Endothelial cell of umbilical vein (primary cell): ENCODE data around the gene TBC1D24. TPM values are rescaled to one million over a fixed set of nuclear protein-coding genes. Genes with fewer than 3 reads are reported as not detected.

Experiments
- BruUV-seq: library from RNA; stranded (reverse); fragments of 400-500 nt; replicated peaks from 2 replicates; lab custom pipeline; 2021; lab: Mats Ljungman, UMichigan
- CTCF ChIA-PET: fragments of 300-600, 350-600 bp; sonication (Branson Sonifier 250); formaldehyde crosslinking; loops from one replicate; lab custom pipeline; 2021; ENCODE audit warnings: antibody characterized with exemption, inconsistent platforms; lab: Charles Lee
- POLR2A ChIA-PET: fragments of 300-600, 350-600 bp; sonication (Branson Sonifier 250); formaldehyde crosslinking; loops from one replicate; lab custom pipeline; 2021; ENCODE audit warnings: antibody characterized with exemption, inconsistent platforms; lab: Charles Lee
- DNase-seq: peaks from one replicate; pipeline ENCODE4 v3.0.0-alpha.2; 2011; ENCODE audit warnings: low read depth, low spot score
- FAIRE-seq: peaks from 2 replicates; lab custom pipeline; 2011; peaks lifted over from hg19 to GRCh38; lab: Jason Lieb, UNC
- H2AFZ ChIP-seq: 2 replicates; pipeline ENCODE4 v1.6.0; 2012; ENCODE audit warnings: low read depth, low read length, control low read depth, inconsistent platforms
- H3K27ac ChIP-seq: 2 replicates; pipeline ENCODE4 v1.5.1; 2011; ENCODE audit warnings: low read depth, mild to moderate bottlenecking, control low read depth, low read length, moderate library complexity; ENCODE audit not compliant: insufficient read depth
- H3K27me3 ChIP-seq, 2 experiments: 2 replicates each; pipeline versions ENCODE4 v1.6.0 to v1.6.1; 2011; ENCODE audit warnings: low read length in 2 of 2, mixed read lengths in 1 of 2; ENCODE audit not compliant: control insufficient read depth in 2 of 2, insufficient read depth in 2 of 2
- H3K36me3 ChIP-seq, 2 experiments: 2 replicates in 1 of 2; 3 replicates in 1 of 2; pipeline ENCODE4 v1.5.1; 2011; ENCODE audit warnings: low read length in 2 of 2, mild to moderate bottlenecking in 1 of 2, moderate library complexity in 1 of 2; ENCODE audit not compliant: control insufficient read depth in 2 of 2, insufficient read depth in 2 of 2; ENCODE audit errors: extremely low read depth in 1 of 2
- H3K4me1 ChIP-seq: 3 replicates; pipeline ENCODE4 v1.5.1; 2011; ENCODE audit warnings: mild to moderate bottlenecking, low read length; ENCODE audit not compliant: control insufficient read depth, insufficient read depth; ENCODE audit errors: extremely low read depth
- H3K4me2 ChIP-seq: 2 replicates; pipeline ENCODE4 v1.6.1; 2011; ENCODE audit warnings: low read length, control low read depth, mixed read lengths; ENCODE audit not compliant: insufficient read depth
- H3K4me3 ChIP-seq, 3 experiments: fragments of 200-600 bp in 1 of 3; sonication (generic), shearing (Covaris generic) in 1 of 3; replicated peaks in 1 of 3; 2 replicates each; pipeline ENCODE4 v1.5.1; 2011 to 2016; ENCODE audit warnings: control low read depth in 3 of 3, low read length in 3 of 3, mild to moderate bottlenecking in 2 of 3, inconsistent platforms in 1 of 3, low read depth in 1 of 3, moderate library complexity in 1 of 3; ENCODE audit not compliant: insufficient read depth in 1 of 3
- H3K79me2 ChIP-seq: 2 replicates; pipeline ENCODE4 v1.6.0; 2012; ENCODE audit warnings: low read length, inconsistent platforms; ENCODE audit not compliant: control insufficient read depth, insufficient read depth
- H3K9ac ChIP-seq: replicated peaks from 2 replicates; pipeline ENCODE3; 2011; ENCODE audit warnings: low read length, control low read depth; ENCODE audit not compliant: insufficient read depth; ENCODE audit errors: extremely low read depth
- H3K9me1 ChIP-seq: replicated peaks from 3 replicates; pipeline ENCODE4 v1.6.0; 2011; ENCODE audit warnings: mild to moderate bottlenecking, low read length; ENCODE audit not compliant: control insufficient read depth, insufficient read depth; ENCODE audit errors: extremely low read depth
- H3K9me3 ChIP-seq: replicated peaks from 2 replicates; pipeline ENCODE4 v1.5.1; 2012; ENCODE audit warnings: low read length, inconsistent platforms; ENCODE audit not compliant: control insufficient read depth, insufficient read depth
- H4K20me1 ChIP-seq: replicated peaks from 2 replicates; pipeline ENCODE3; 2011; ENCODE audit warnings: mild to moderate bottlenecking, low read length; ENCODE audit not compliant: control insufficient read depth, insufficient read depth; ENCODE audit errors: extremely low read depth
- CTCF ChIP-seq, 2 donors: IDR thresholded peaks; 1 replicate in 1 of 2; 2 replicates in 1 of 2; pipeline ENCODE4 v1.5.1; 2011; ENCODE audit warnings: low read length in 2 of 2, mild to moderate bottlenecking in 2 of 2, moderate library complexity in 2 of 2, control low read depth in 1 of 2, inconsistent platforms in 1 of 2, low read depth in 1 of 2; ENCODE audit not compliant: insufficient read depth in 1 of 2; ENCODE audit errors: extremely low read depth in 1 of 2
- EZH2 ChIP-seq: IDR thresholded peaks from 2 replicates; pipeline ENCODE4 v1.6.1; 2012; ENCODE audit warnings: borderline replicate concordance, low read depth, mild to moderate bottlenecking, moderate library complexity, low read length, inconsistent platforms; ENCODE audit not compliant: severe bottlenecking
- FOS ChIP-seq: IDR thresholded peaks from 2 replicates; pipeline ENCODE4 v1.6.1; 2011; ENCODE audit warnings: mild to moderate bottlenecking, low read length, moderate library complexity, borderline replicate concordance; ENCODE audit not compliant: insufficient read depth
- GATA2 ChIP-seq: IDR thresholded peaks from 2 replicates; pipeline ENCODE4 v1.7.0; 2011; ENCODE audit warnings: low read depth, mild to moderate bottlenecking, moderate library complexity, mixed read lengths, low read length; ENCODE audit not compliant: insufficient read length, insufficient read depth
- MYC ChIP-seq: IDR thresholded peaks from one replicate; pipeline ENCODE4 v1.6.1; 2011; ENCODE audit warnings: mild to moderate bottlenecking, low read depth, low read length
- POLR2A ChIP-seq: IDR thresholded peaks from 2 replicates; pipeline ENCODE4 v1.6.1; 2012; ENCODE audit warnings: low read depth, mild to moderate bottlenecking, control low read depth, low read length
- POLR2AphosphoS5 ChIP-seq: IDR thresholded peaks from 2 replicates; pipeline ENCODE4 v1.6.1; 2012; ENCODE audit warnings: low read depth, mild to moderate bottlenecking, control low read depth, low read length, moderate library complexity; ENCODE audit not compliant: insufficient read depth
- dilution Hi-C: fragments of 300-500 bp; cut with MboI; formaldehyde crosslinking; loops from one replicate; pipeline ENCODE4 v1.15.0; 2019; ENCODE audit warnings: low sequenced_read_pairs; ENCODE audit not compliant: extremely low pct_ligation_motif_present
- intact Hi-C: fragments of 100-400 bp; cut with micrococcal nuclease; formaldehyde crosslinking; loops from one replicate; pipeline ENCODE4 v1.10.0; 2022
- polyA plus RNA-seq, 4 experiments: library from polyadenylated mRNA; depleted of rRNA in 3 of 4; stranded (reverse) in 3 of 4; unstranded in 1 of 4; fragments of >200 nt; gene quantifications; 2 replicates each; pipeline versions ENCODE4 v1.2.1 to v1.2.3, GENCODE V29; 2011 to 2012; ENCODE audit warnings: missing spikeins in 1 of 4
- total RNA-seq: library from RNA; stranded (reverse); gene quantifications from 2 replicates; pipeline ENCODE4 v1.2.3, GENCODE V29; 2021

TBC1D24 gene
- total and polyA plus RNA-seq, 2 donors (not counting 3 experiments of a cell fraction or from before 2014, with no cell fraction given): 8.1 to 22.8 TPM

- POLR2A ChIA-PET: no interaction called here
- peaks cover 24 to 41% of the 10 kb centered on the region in 2 experiments for H3K36me3 ChIP-seq
Measured at GRCh38 chr16:2451851-2452320, 23.0 kb upstream of the TBC1D24 start.

More at GRCh38 chr16:2451851-2452320, 23.0 kb upstream of the TBC1D24 start:
- no peaks in the 10 kb centered on the region for H3K27me3 ChIP-seq
- no peak overlapping the region for H3K9ac ChIP-seq
- no peaks in the 10 kb centered on the region for H4K20me1 ChIP-seq
- CTCF ChIA-PET: interaction anchor here (1.7 kb wide), 1 partner anchor 49 kb away, joined by 6 read pairs; no protein-coding TSS in a partner anchor
- H3K4me1 ChIP-seq: no peaks in the 10 kb centered on the region
- no peak for TF ChIP-seq GATA2
- TF ChIP-seq FOS: no peak
- no peak for TF ChIP-seq POLR2AphosphoS5
- no peak for TF ChIP-seq POLR2A
- no peak for TF ChIP-seq CTCF (IDR thresholded peaks at IDR 0.05; ENCODE audit: extremely low read depth in 1 of 2, insufficient read depth in 1 of 2, low read depth in 1 of 2, low read length in 2 of 2)
- no peak for TF ChIP-seq MYC
- no peak for TF ChIP-seq EZH2
- H2AFZ ChIP-seq: no peak overlapping the region
- BruUV-seq: no TSS peak
- no peaks in the 10 kb centered on the region for H3K9me1 ChIP-seq
- no peaks in the 10 kb centered on the region for H3K9me3 ChIP-seq
- H3K4me3 ChIP-seq: no peak overlapping the region
- dilution Hi-C loops: no loop called here
- peaks cover 1% of the 10 kb centered on the region for H3K79me2 ChIP-seq
- H3K27ac ChIP-seq: no peak overlapping the region
- no peak for DNase-seq
- H3K4me2 ChIP-seq: no peak overlapping the region
- no peak for FAIRE-seq
- intact Hi-C loops: no loop called here
